GM12878 (cell line): ENCODE results near the gene ANTXR1. TPM values are rescaled to one million over a fixed set of nuclear protein-coding genes. Genes with fewer than 3 reads are reported as not detected.

ENCODE experiments used
- ATAC-seq: fragments of 200-7000 bp; cut with Tn5 transposase; 3 replicates; pipeline ENCODE4 v1.9.1; 2020; ENCODE audit warnings: mild to moderate bottlenecking, moderate library complexity
- BruUV-seq: library from RNA; stranded (reverse); fragments of 400-500 nt; replicated peaks from 2 replicates; lab custom pipeline; 2021; lab: Mats Ljungman, UMichigan
- CTCF ChIA-PET: fragments of 300-600 bp; sonication (Branson Sonifier 250); formaldehyde crosslinking; extraction: SDS; loops from one replicate; lab custom pipeline; 2021; ENCODE audit warnings: inconsistent platforms; lab: Yijun Ruan, JAX
- POLR2A ChIA-PET: fragments of 350-600 bp; formaldehyde crosslinking; extraction: SDS; loops from one replicate; lab custom pipeline; 2021; ENCODE audit warnings: inconsistent platforms; lab: Charles Lee
- RAD21 ChIA-PET: fragments of 300-600 bp; sonication (Branson Sonifier 250); formaldehyde crosslinking; loops from one replicate; lab custom pipeline; 2023; ENCODE audit warnings: antibody characterized with exemption; ENCODE audit not compliant: unreplicated experiment; lab: Charles Lee
- SMC1A ChIA-PET: fragments of 300-600 bp; sonication (Branson Sonifier 250); formaldehyde crosslinking; loops from one replicate; lab custom pipeline; 2023; ENCODE audit not compliant: unreplicated experiment, uncharacterized antibody; lab: Charles Lee
- DNase-seq: peaks from one replicate; pipeline ENCODE4 v3.0.0-alpha.2; 2011; ENCODE audit warnings: low read depth, low spot score
- FAIRE-seq: peaks from 3 replicates; lab custom pipeline; 2011; peaks lifted over from hg19 to GRCh38; lab: Jason Lieb, UNC
- H2AFZ ChIP-seq: 2 replicates; pipeline ENCODE4 v1.6.0; 2011; ENCODE audit warnings: low read depth, low read length, control low read depth; ENCODE audit not compliant: control insufficient read depth
- H3K27ac ChIP-seq: 2 replicates; pipeline ENCODE4 v1.5.1; 2011; ENCODE audit warnings: control low read depth; ENCODE audit not compliant: control insufficient read depth, insufficient read depth
- H3K27me3 ChIP-seq, 2 experiments: replicated peaks in 1 of 2; 2 replicates each; pipeline versions ENCODE4 v1.6.0 to v1.6.1; 2011; ENCODE audit warnings: low read length in 1 of 2; ENCODE audit not compliant: control insufficient read depth in 2 of 2, insufficient read depth in 2 of 2
- H3K36me3 ChIP-seq, 2 experiments: 2 replicates each; pipeline ENCODE4 v1.5.1; 2011; ENCODE audit warnings: low read length in 1 of 2; ENCODE audit not compliant: control insufficient read depth in 2 of 2, insufficient read depth in 2 of 2
- H3K4me1 ChIP-seq: 2 replicates; pipeline ENCODE4 v1.6.1; 2011; ENCODE audit warnings: mild to moderate bottlenecking, low read length, moderate library complexity, mixed read lengths; ENCODE audit not compliant: control insufficient read depth, insufficient read depth
- H3K4me2 ChIP-seq: 2 replicates; pipeline ENCODE4 v1.6.0; 2011; ENCODE audit warnings: control low read depth; ENCODE audit not compliant: control insufficient read depth, insufficient read depth
- H3K4me3 ChIP-seq: fragments of 200-600 bp; sonication (generic); 2 replicates; pipeline ENCODE4 v1.5.1; 2016
- H3K79me2 ChIP-seq: 2 replicates; pipeline ENCODE4 v1.6.0; 2011; ENCODE audit warnings: low read length; ENCODE audit not compliant: control insufficient read depth, insufficient read depth
- H3K9ac ChIP-seq: 2 replicates; pipeline ENCODE4 v1.8.0; 2011; ENCODE audit warnings: low read length, control low read depth, mixed read lengths; ENCODE audit not compliant: control insufficient read depth, insufficient read depth
- H3K9me3 ChIP-seq: replicated peaks from 3 replicates; pipeline ENCODE4 v1.5.1; 2011; ENCODE audit warnings: mild to moderate bottlenecking, low read length; ENCODE audit not compliant: control insufficient read depth, insufficient read depth
- H4K20me1 ChIP-seq: 2 replicates; pipeline ENCODE4 v1.6.0; 2011; ENCODE audit not compliant: control insufficient read depth, insufficient read depth
- BACH1 ChIP-seq: fragments of 450-650 bp; IDR thresholded peaks from 2 replicates; pipeline ENCODE4 v1.6.1; 2017; ENCODE audit warnings: mild to moderate bottlenecking, borderline replicate concordance
- CBX3 ChIP-seq: fragments of 200-600 bp; sonication (generic); IDR thresholded peaks from 2 replicates; pipeline ENCODE4 v1.6.1; 2016; ENCODE audit warnings: low read depth, borderline replicate concordance
- CHD2 ChIP-seq: IDR thresholded peaks from 2 replicates; pipeline ENCODE4 v1.6.1; 2011; ENCODE audit warnings: low read depth, low read length, improper control_type of control experiment, borderline replicate concordance
- IKZF2 ChIP-seq, 2 experiments: fragments of 450-650 bp; IDR thresholded peaks; 2 replicates each; pipeline ENCODE4 v1.6.1; 2017; ENCODE audit warnings: mild to moderate bottlenecking in 2 of 2, moderate library complexity in 2 of 2
- KLF5 ChIP-seq: fragments of 450-650 bp; IDR thresholded peaks from 2 replicates; pipeline ENCODE4 v1.6.1; 2014; ENCODE audit warnings: mild to moderate bottlenecking; ENCODE audit not compliant: partially characterized antibody
- MEF2B ChIP-seq: fragments of 450-650 bp; IDR thresholded peaks from 2 replicates; pipeline ENCODE4 v1.6.1; 2018; ENCODE audit warnings: mild to moderate bottlenecking, moderate library complexity; ENCODE audit not compliant: partially characterized antibody, poor library complexity, severe bottlenecking
- MTA2 ChIP-seq: fragments of 450-650 bp; IDR thresholded peaks from 2 replicates; pipeline ENCODE4 v1.6.1; 2016; ENCODE audit warnings: low read depth, mild to moderate bottlenecking, moderate library complexity
- MYC ChIP-seq: IDR thresholded peaks from 2 replicates; pipeline ENCODE4 v1.6.1; 2011; ENCODE audit warnings: mild to moderate bottlenecking, low read length, moderate library complexity, inconsistent platforms; ENCODE audit not compliant: insufficient read depth, insufficient replicate concordance, insufficient read length, severe bottlenecking
- NBN ChIP-seq: fragments of 450-650 bp; IDR thresholded peaks from 2 replicates; pipeline ENCODE4 v1.6.1; 2016
- RELB ChIP-seq: fragments of 450-650 bp; IDR thresholded peaks from 2 replicates; pipeline ENCODE4 v1.6.1; 2017; ENCODE audit warnings: low read depth, mild to moderate bottlenecking, moderate library complexity
- SIN3A ChIP-seq: IDR thresholded peaks from 2 replicates; pipeline ENCODE4 v1.6.1; 2012; ENCODE audit warnings: low read depth, low read length, improper control_type of control experiment
- USF1 ChIP-seq: IDR thresholded peaks from 2 replicates; pipeline ENCODE4 v1.6.1; 2011; ENCODE audit warnings: borderline replicate concordance, low read depth, mild to moderate bottlenecking, moderate library complexity, mixed read lengths, low read length; ENCODE audit not compliant: insufficient read depth; ENCODE audit errors: extremely low read length
- WGBS: methylation state at CpG from one replicate; pipeline ENCODE4 v1.1.6; 2016; ENCODE audit warnings: low lambda C conversion rate; ENCODE audit not compliant: insufficient replicate concordance, insufficient coverage; ENCODE audit errors: missing lambda C conversion rate; 5-methylcytosine and 5-hydroxymethylcytosine counted together
- in situ Hi-C: fragments of 300-500 bp; cut with MboI; formaldehyde crosslinking; loops from 9 replicates; pipeline ENCODE4 v1.14.3; 2018; ENCODE audit warnings: mixed read lengths
- intact Hi-C: fragments of 100-400 bp; cut with micrococcal nuclease; formaldehyde crosslinking; loops from one replicate; pipeline ENCODE4 v1.14.2; 2022; ENCODE audit not compliant: unreplicated experiment
- polyA plus RNA-seq, 11 experiments: library from polyadenylated mRNA; depleted of rRNA in 4 of 11; unstranded in 6 of 11; stranded (reverse) in 5 of 11; fragments of >200 nt; fragmentation: Nextera tagmentation in 4 of 11; fragmentation: Illumina TruSeq in 1 of 11; extraction: Ambion mirVana in 4 of 11; extraction: Trizol in 1 of 11; gene quantifications; 1 replicate in 1 of 11; 2 replicates in 10 of 11; pipeline versions ENCODE4 v1.2.1 to v1.2.3, GENCODE V29; 2011 to 2016; ENCODE audit warnings: inconsistent platforms in 2 of 11, missing spikeins in 2 of 11, low read depth in 1 of 11
- total RNA-seq, 4 experiments: library from RNA; depleted of rRNA in 3 of 4; stranded (reverse); fragments of >200 nt in 3 of 4; fragmentation: Illumina TruSeq in 1 of 4; extraction: Trizol in 1 of 4; gene quantifications; 2 replicates each; pipeline versions ENCODE4 v1.2.1 to v1.2.3, GENCODE V29; 2013 to 2021

Gene ANTXR1
- total and polyA plus RNA-seq, 10 of the 15 experiments (the other 5 are each of a cell fraction or from before 2014, with no cell fraction given), result 0.09 to 0.26 TPM; not detected in 8

- no peaks in the 10 kb centered on the region for H3K9me3 ChIP-seq
- no peaks in the 10 kb centered on the region for H3K79me2 ChIP-seq
- H3K27me3 ChIP-seq, result peaks cover 0 to 7% of the 10 kb centered on the region in 2 experiments; a peak in 1 of 4 replicates
- no peak overlapping the region for H3K4me2 ChIP-seq
- no peak overlapping the region for H2AFZ ChIP-seq
- TF ChIP-seq RELB, result no peak
- no peak for TF ChIP-seq BACH1
- no peak for TF ChIP-seq KLF5
- no peak for TF ChIP-seq CBX3
- TF ChIP-seq MEF2B, result no peak
- TF ChIP-seq USF1, result no peak
- no peak for TF ChIP-seq SIN3A
- TF ChIP-seq MTA2, result no peak
- TF ChIP-seq IKZF2 (IDR thresholded peaks at IDR 0.05), result no peak
- TF ChIP-seq CHD2, result no peak
- no peak for TF ChIP-seq NBN
- no peak for TF ChIP-seq MYC
- no peak overlapping the region for H3K27ac ChIP-seq
- WGBS, result 71% methylated on average over 5 of the region's 5 CpGs
- H3K4me1 ChIP-seq, result no peaks in the 10 kb centered on the region
- H4K20me1 ChIP-seq, result no peaks in the 10 kb centered on the region
- no TSS peak for BruUV-seq
- ChIA-PET SMC1A (no interaction called here), POLR2A (no interaction called here), RAD21 (no interaction called here), CTCF (no interaction called here)
- no peak for ATAC-seq
- H3K4me3 ChIP-seq, result no peak overlapping the region
- FAIRE-seq, result no peak
- no peaks in the 10 kb centered on the region for H3K36me3 ChIP-seq
- no peak overlapping the region for H3K9ac ChIP-seq
- intact Hi-C loops (no loop called here), in situ Hi-C loops (no loop called here)
- DNase-seq, result no peak
These were observed 274.6 kb downstream of the ANTXR1 start for GRCh38 chr2:69287544-69287943.
